Measurements from ENCODE around the gene ZC3H8.

Gene ZC3H8

GRCh38 chr2:112162341-112162740 is 92.5 kb downstream of the ZC3H8 start:
- DNase-seq, result no peak
